ENCODE results near the gene NOC2L. TPM values are rescaled to one million over a fixed set of nuclear protein-coding genes. Genes with fewer than 3 reads are reported as not detected.
A peak's percentile ranks its signal among the peaks of the same experiment; 100 is the strongest.
"Not testable (repeated sequence)": the region's sequence is repeated elsewhere in the genome, so short reads cannot be mapped to it uniquely, and the experiment has no call there.

The NOC2L gene
- total RNA-seq, 4 donors from 2014 or later: 47.4 to 115 (median 74.2) TPM

DNA sequence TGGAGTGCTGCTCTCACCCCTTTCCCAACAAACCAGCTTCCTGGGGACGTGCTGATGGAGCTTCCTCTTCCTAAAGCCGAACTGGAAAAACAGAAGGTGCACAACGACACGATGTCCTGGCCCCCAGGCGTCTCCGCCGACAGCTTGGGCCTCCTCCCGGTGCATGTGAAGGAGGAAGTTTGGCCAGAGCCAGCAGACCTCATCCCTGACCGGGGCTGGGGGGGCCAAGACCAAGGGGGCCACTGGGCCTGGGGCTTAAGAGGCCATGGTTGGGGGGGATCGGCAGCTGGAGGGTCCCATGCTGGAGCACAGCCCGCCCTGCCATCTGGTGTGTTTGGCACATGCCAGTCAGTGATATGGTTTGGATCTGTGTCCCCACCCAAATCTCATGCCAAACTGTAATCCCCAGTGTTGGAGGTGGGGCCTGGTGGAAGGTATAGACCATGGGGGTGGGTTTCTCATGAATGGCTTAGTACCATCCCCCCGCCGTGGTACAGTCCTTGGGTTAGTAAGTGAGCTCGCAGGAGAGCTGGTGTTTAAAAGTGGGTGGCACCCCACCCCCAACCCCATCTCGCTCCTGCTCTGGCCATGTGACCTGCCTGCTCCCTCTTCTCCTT lies 34.4 kb upstream of the NOC2L start:
- H3K4me3 ChIP-seq: no peak overlapping the region
- H3K4me1 ChIP-seq: no peaks in the 10 kb centered on the region
- no peak for ATAC-seq
- H3K36me3 ChIP-seq: no peaks in the 10 kb centered on the region
- intact Hi-C loops (cut with DNase I; ENCODE audit: low total_unique reads) (no loop called here), in situ Hi-C loops (cut with MboI; ENCODE audit: low sequenced_read_pairs in 4 of 4) (no loop called here)
- no peak for DNase-seq
- peaks cover 0 to 6% (median 0%) of the 10 kb centered on the region in 3 donors for H3K27me3 ChIP-seq
- TF ChIP-seq, protein P1, sequence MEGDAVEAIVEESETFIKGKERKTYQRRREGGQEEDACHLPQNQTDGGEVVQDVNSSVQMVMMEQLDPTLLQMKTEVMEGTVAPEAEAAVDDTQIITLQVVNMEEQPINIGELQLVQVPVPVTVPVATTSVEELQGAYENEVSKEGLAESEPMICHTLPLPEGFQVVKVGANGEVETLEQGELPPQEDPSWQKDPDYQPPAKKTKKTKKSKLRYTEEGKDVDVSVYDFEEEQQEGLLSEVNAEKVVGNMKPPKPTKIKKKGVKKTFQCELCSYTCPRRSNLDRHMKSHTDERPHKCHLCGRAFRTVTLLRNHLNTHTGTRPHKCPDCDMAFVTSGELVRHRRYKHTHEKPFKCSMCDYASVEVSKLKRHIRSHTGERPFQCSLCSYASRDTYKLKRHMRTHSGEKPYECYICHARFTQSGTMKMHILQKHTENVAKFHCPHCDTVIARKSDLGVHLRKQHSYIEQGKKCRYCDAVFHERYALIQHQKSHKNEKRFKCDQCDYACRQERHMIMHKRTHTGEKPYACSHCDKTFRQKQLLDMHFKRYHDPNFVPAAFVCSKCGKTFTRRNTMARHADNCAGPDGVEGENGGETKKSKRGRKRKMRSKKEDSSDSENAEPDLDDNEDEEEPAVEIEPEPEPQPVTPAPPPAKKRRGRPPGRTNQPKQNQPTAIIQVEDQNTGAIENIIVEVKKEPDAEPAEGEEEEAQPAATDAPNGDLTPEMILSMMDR (IDR thresholded peaks at IDR 0.05 in 4 of 5, conservative IDR thresholded peaks at IDR 0.05 in 1 of 5): no peak
- H3K9me3 ChIP-seq: no peaks in the 10 kb centered on the region
- H3K27ac ChIP-seq: no peak overlapping the region

- no peak overlapping the region for H3K4me3 ChIP-seq
- no peak overlapping the region for H3K27ac ChIP-seq
- no peaks in the 10 kb centered on the region for H3K36me3 ChIP-seq
- no peaks in the 10 kb centered on the region for H3K9me3 ChIP-seq
- no peaks in the 10 kb centered on the region for H3K4me1 ChIP-seq
- TF ChIP-seq, protein P1 (IDR thresholded peaks at IDR 0.05 in 4 of 5, conservative IDR thresholded peaks at IDR 0.05 in 1 of 5): no peak
- no peak for TF ChIP-seq POLR2A (IDR thresholded peaks at IDR 0.05)
- DNase-seq (no peak), ATAC-seq (no peak)
- no peaks in the 10 kb centered on the region for H3K27me3 ChIP-seq
- intact Hi-C loops (cut with DNase I; ENCODE audit: low total_unique reads): no loop called here
- in situ Hi-C loops (cut with MboI; ENCODE audit: low sequenced_read_pairs in 4 of 4): no loop called here
Measured at GRCh38 chr1:992362-992761, 33.3 kb upstream of the NOC2L start.

DNA sequence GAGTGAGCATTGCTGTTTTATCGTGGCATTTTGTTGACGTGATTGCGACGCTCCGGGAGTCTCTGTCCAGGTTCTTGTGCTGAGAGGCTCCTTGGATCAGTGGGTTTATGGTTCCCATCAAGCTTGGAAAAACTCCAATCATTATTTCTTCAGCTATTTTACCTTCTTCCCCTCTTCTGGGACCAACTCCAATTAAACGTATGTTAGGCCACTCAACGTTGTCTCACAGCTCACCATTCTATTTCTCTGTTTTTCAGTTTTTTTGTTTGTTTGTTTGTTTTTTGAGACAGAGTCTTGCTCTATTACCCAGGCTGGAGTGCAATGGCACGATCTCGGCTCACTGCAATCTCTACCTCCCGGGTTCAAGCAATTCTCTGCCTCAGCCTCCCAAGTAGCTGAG lies 32.8 kb upstream of the NOC2L start:
- TF ChIP-seq, protein P1 (IDR thresholded peaks at IDR 0.05 in 4 of 5, conservative IDR thresholded peaks at IDR 0.05 in 1 of 5): no peak
- no peak for TF ChIP-seq POLR2A (IDR thresholded peaks at IDR 0.05)
- H3K36me3 ChIP-seq: no peaks in the 10 kb centered on the region
- no peaks in the 10 kb centered on the region for H3K4me1 ChIP-seq
- no peaks in the 10 kb centered on the region for H3K9me3 ChIP-seq
- no peak overlapping the region for H3K27ac ChIP-seq
- in situ Hi-C loops (cut with MboI; ENCODE audit: low sequenced_read_pairs in 4 of 4) (no loop called here), intact Hi-C loops (cut with DNase I; ENCODE audit: low total_unique reads) (no loop called here)
- H3K4me3 ChIP-seq: no peak overlapping the region
- H3K27me3 ChIP-seq: no peaks in the 10 kb centered on the region
- DNase-seq (no peak), ATAC-seq (no peak)

DNA sequence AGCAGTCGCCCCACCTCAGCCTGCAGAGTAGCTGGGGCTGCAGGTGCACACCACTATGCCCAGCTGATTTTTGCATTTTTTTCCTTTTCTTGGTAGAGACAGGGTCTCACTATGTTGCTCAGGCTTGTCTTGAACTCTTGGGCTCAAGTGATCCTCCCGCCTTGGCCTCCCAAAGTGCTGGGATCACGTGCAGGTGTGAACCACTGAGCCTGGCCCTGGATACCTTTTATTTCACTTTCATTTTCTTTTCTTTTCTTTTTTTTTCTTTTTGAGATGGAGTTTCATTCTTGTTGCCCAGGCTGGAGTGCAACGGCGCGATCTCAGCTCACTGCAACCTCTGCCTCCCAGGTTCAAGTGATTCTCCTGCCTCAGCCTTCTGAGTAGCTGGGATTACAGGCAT lies 32.2 kb upstream of the NOC2L start:
- H3K4me1 ChIP-seq; H3K27ac ChIP-seq; H3K4me3 ChIP-seq; in situ Hi-C loops (cut with MboI; ENCODE audit: low sequenced_read_pairs in 4 of 4); ATAC-seq; H3K36me3 ChIP-seq; DNase-seq; intact Hi-C loops (cut with DNase I; ENCODE audit: low total_unique reads); H3K9me3 ChIP-seq; H3K27me3 ChIP-seq: not testable (repeated sequence)

DNA sequence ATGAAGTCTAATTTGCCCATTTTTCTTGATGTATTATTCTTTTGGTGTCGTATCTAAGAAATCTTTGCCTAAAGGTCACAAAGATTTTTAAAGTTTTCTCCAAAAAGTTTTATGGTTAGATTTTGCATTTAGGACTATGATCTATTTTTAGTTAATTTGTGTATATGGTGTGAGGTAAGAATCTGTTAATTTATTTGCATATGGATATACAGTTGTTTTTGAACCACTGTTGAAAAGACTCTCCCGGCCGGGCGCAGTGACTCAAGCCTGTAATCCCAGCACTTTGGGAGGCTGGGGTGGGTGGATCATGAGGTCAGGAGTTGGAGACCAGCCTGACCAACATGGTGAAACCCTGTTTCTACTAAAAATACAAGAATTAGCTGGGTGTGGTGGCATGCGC lies 29.0 kb upstream of the NOC2L start:
- in situ Hi-C loops (cut with MboI; ENCODE audit: low sequenced_read_pairs in 4 of 4): loop anchor here in 2 of 4 donors (10.0 kb wide), 1 partner anchor 77 kb away; no protein-coding TSS in a partner anchor
- H3K27ac ChIP-seq; H3K4me1 ChIP-seq; H3K9me3 ChIP-seq; DNase-seq; H3K27me3 ChIP-seq; H3K4me3 ChIP-seq; intact Hi-C loops (cut with DNase I; ENCODE audit: low total_unique reads); H3K36me3 ChIP-seq; ATAC-seq: not testable (repeated sequence)

GRCh38 chr1:985126-985525 lies 26.1 kb upstream of the NOC2L start:
- H3K27me3 ChIP-seq: no peaks in the 10 kb centered on the region
- DNase-seq: peak in 1 of 2 donors; percentile 9

More at GRCh38 chr1:985126-985525, 26.1 kb upstream of the NOC2L start:
- no peak for TF ChIP-seq POLR2A (IDR thresholded peaks at IDR 0.05)
- TF ChIP-seq, protein P1 (IDR thresholded peaks at IDR 0.05 in 4 of 5, conservative IDR thresholded peaks at IDR 0.05 in 1 of 5): no peak
- Histone ChIP-seq H3K4me1 (peaks cover 17 to 26% of the 10 kb centered on the region in 2 donors), H3K9me3 (no peaks in the 10 kb centered on the region), H3K4me3 (no peak overlapping the region), H3K27ac (no peak overlapping the region), H3K36me3 (no peaks in the 10 kb centered on the region)
- intact Hi-C loops (cut with DNase I; ENCODE audit: low total_unique reads): no loop called here
- no peak for ATAC-seq
- in situ Hi-C loops (cut with MboI; ENCODE audit: low sequenced_read_pairs in 4 of 4): loop anchor here in 2 of 4 donors (10.0 kb wide), 1 partner anchor 80 kb away; no protein-coding TSS in a partner anchor

Measured in gastrocnemius medialis (tissue), 4 donors.